HL-60/S4 treated with retinoic acid at 250 ng/mL for 4 days and 3 days (cell line): ENCODE data around the gene BMP2.

Experiments used
- in situ Hi-C: fragments of 300-500 bp; cut with MboI; formaldehyde crosslinking; loops from 2 replicates; pipeline ENCODE4 v1.7.0; 2022; ENCODE audit warnings: low sequenced_read_pairs

BMP2 gene

DNA sequence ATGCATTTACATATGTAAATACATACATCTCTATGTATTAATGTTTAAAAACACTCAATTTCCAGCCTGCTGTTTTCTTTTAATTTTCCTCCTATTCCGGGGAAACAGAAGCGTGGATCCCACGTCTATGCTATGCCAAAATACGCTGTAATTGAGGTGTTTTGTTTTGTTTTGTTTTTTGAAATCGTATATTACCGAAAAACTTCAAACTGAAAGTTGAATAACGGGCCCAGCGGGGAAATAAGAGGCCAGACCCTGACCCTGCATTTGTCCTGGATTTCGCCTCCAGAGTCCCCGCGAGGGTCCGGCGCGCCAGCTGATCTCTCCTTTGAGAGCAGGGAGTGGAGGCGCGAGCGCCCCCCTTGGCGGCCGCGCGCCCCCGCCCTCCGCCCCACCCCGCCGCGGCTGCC lies 355 bp upstream of the BMP2 start:
- in situ Hi-C loops, result no loop called here

DNA sequence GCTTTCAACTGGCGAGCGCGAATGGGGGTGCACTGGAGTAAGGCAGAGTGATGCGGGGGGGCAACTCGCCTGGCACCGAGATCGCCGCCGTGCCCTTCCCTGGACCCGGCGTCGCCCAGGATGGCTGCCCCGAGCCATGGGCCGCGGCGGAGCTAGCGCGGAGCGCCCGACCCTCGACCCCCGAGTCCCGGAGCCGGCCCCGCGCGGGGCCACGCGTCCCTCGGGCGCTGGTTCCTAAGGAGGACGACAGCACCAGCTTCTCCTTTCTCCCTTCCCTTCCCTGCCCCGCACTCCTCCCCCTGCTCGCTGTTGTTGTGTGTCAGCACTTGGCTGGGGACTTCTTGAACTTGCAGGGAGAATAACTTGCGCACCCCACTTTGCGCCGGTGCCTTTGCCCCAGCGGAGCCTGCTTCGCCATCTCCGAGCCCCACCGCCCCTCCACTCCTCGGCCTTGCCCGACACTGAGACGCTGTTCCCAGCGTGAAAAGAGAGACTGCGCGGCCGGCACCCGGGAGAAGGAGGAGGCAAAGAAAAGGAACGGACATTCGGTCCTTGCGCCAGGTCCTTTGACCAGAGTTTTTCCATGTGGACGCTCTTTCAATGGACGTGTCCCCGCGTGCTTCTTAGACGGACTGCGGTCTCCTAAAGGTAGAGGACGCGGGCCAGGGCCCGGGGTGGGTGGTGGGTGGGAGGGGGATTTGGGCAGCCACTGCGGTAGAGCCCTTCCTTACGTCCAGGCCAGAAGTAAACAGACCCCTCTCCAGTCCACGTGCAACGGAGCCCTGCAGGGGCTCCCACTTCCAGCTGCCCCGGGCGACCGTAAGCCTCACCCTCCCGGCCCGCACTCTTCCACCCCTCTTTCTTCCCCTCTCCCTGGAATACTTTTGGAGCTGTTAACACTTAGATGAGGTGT lies 998 bp downstream of the BMP2 start:
- in situ Hi-C loops, result no loop called here

DNA sequence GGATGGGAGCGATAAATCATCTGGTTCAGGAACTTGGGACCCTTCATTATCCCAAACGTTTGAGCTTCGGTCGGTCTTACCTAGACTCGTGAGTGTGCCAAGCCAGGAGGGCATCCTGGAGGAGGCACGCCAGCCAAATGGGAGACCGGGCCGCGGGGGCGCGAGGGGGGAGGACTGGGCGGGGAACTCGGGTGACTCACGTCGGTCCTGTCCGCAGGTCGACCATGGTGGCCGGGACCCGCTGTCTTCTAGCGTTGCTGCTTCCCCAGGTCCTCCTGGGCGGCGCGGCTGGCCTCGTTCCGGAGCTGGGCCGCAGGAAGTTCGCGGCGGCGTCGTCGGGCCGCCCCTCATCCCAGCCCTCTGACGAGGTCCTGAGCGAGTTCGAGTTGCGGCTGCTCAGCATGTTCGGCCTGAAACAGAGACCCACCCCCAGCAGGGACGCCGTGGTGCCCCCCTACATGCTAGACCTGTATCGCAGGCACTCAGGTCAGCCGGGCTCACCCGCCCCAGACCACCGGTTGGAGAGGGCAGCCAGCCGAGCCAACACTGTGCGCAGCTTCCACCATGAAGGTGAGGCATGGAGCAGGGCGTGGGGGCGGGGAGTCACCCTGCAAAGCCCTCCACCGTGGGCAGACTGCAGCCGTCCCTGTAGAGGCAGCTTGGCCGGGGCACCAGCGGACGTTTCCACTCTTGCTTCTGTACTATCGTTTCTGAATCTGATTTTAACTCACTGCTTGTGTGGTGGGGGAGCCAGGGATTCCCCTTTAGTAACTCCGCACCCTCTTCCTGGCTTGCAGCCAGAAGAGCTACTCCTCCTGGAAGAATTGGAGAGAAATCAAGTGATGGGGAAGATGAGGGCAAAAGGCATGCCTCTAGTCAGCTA lies 2.7 kb downstream of the BMP2 start:
- in situ Hi-C loops, result no loop called here

- in situ Hi-C loops, result no loop called here
These were observed 3.3 kb downstream of the BMP2 start for GRCh38 chr20:6770786-6771100.

GRCh38 chr20:6780433-6781190 lies 13.1 kb downstream of the BMP2 start:
- in situ Hi-C loops, result no loop called here

DNA sequence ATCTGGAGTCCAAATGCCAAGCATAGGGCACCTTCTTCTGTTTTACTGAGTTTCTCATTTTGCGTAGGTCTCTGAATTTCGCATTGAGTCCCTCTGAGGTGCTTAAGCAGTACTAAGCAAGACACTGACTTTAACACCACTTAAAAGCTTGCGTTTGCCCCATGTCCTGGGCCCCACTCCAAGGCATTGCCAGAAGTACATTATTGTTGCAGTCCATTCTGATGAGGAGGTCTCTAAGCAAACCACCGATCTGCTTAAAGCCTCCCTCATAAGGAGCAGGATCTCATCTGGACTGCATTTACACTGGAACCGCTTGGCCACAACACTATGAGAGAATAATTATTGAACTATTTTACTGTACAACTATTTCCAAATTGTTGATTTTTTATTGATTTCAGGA lies 16.3 kb downstream of the BMP2 start:
- in situ Hi-C loops, result no loop called here

GRCh38 chr20:6784210-6784631 lies 16.7 kb downstream of the BMP2 start:
- in situ Hi-C loops, result no loop called here

GRCh38 chr20:6784767-6785166 lies 17.3 kb downstream of the BMP2 start:
- in situ Hi-C loops, result no loop called here

DNA sequence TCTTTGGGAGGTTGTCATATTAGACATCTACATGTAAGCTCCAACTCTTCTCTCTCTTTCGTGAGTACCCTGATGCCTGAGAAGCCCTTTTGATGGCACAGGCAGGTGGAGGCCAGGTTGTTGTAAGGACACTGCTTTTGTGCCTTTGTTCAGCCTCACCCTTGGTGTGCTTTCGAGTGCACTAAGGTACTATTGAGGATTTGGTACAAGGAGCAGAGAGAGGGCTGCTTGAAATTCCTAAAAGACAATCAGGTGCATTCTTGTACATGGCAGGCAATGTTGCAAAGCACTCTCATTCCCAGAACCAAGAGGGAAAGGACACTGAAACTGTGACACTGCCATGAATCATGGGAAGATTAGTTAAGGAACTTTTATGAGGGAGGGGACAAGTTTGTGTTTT lies 19.1 kb downstream of the BMP2 start:
- in situ Hi-C loops, result no loop called here

DNA sequence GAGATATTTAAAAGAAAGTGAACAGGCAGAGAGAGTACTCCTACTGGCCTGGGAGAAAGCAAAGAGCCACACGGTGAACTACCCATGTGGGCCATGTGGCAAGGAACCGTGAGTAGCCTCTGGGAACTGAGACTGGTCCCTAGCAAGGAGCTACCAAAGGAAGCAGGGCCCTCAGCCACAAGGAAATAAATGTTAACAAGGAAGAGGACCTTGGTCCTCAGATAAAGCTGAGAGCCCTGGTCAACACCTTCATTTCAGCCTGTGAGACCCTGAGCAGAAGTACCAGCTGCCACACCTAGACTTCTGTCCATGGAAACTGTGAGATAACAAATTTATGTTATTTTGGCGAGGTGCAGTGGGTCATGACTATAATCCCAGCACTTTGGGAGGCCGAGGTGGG lies 25.3 kb downstream of the BMP2 start:
- in situ Hi-C loops, result no loop called here

GRCh38 chr20:6802227-6802626 lies 34.7 kb downstream of the BMP2 start:
- in situ Hi-C loops, result no loop called here

- in situ Hi-C loops, result no loop called here
These were observed 38.8 kb downstream of the BMP2 start for GRCh38 chr20:6806275-6806674.

DNA sequence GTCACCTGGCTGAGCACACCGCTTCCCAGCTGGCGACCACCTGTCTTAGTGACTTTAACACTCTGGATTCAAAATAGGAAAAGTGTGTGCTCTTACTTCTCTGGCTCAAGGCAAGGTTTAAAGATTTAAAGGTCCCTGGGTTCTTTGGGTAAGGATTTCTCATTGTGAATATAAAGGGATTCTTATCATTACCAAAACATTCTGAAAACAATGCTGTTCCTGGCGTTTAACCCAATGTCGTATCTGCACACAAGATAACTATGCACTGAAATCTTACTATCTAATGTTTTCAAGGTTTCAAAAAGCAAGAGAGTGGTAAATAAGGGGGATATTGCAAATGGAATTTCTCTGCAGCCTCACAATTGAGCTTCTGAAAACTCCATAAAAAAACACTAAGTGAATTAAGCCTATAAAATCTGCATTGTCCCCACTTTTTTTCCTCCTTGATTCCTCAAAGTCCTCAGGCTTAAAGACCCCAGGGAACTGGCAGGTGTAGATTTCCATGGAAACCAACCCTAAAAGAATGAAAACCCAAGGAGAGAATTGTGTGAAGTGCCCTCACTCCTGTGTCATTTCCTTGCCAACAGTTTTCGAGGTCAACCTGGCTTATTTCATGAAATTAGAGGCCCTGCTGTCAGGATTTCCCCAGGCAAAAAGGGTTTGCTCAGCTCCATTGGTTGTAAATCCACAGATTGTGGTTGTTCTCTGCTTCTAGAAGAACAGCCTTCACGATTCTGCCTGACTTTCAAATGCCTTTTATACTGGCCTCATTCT lies 44.0 kb downstream of the BMP2 start:
- in situ Hi-C loops, result no loop called here

DNA sequence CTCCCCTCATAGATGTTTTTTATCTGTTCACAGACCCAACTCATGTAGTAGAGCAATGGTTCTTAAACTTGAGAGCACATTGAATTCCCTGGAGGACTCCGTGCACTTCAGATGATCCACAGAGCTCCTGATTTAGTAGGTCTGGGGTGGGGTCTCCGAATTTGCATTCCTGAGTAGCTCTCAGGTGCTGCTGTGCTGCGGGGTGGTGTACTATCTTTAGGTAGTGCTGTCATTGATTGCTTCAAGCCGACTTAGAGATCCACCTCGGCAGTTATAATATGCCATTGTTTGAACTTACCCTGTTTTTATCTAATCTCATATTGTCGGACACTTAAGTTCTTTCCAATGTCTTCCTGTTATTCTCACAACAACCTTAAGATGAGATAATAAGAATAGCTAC lies 45.0 kb downstream of the BMP2 start:
- in situ Hi-C loops, result no loop called here

DNA sequence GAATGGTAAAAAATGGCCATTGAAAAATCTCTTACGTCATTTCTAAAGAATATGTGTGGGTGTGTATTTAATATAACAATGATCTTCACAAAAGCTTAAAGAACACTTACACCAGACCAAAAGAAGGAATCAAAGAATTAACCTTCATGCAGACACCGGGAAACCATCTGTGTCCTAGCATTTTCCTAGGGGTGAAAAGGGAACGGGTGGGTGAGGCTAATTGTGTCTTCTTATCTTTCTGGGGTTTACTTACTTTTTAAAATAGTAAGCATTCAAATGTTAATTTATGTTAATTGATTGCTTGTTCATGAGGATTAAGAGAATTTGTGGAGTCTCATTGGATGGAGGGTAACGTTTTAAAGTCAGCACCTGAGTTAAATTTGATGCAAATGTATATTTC lies 47.5 kb downstream of the BMP2 start:
- in situ Hi-C loops, result no loop called here

GRCh38 chr20:6818033-6818808 lies 50.7 kb downstream of the BMP2 start:
- in situ Hi-C loops, result no loop called here

DNA sequence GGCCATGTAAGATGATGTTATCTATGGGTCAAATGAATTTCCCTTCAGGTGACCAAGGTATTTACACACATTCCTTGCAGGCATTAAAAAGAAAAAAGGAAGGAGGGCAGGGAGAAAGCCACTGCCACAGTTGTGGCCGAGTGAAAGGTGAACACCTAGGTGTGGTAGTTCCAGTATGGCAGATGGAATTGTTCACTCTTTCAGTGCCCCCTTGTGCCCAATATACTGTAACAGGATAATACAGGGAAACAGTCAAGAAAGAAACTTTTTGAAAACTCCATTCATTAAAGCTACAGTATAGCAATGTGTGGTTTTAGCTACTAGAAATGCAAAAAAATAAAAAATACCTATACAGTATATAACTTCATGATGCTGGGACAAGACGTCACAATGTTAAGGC lies 52.1 kb downstream of the BMP2 start:
- in situ Hi-C loops, result no loop called here

- in situ Hi-C loops, result no loop called here
These were observed 56.9 kb downstream of the BMP2 start for GRCh38 chr20:6824401-6824800.

DNA sequence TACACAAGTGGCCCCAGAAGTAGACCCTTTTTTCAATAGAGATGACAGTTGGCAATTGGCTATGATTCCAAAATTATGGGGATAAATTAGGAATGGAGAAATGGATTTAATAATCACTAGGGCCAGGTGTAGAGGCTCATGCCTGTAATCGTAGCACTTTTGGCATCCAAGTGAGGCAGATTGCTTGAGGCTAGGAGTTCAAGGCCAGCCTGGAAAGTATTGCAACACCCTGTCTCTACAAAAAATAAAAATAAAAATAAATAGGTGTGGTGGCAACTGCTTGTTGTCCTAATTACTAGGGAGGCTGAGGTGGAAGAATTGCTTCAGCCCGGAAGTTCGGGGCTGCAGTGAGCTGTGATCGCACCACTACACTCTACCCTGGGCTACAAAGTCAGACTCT lies 60.0 kb downstream of the BMP2 start:
- in situ Hi-C loops, result loop anchor here (25.0 kb wide), 1 partner anchor 260 kb away; no protein-coding TSS in a partner anchor
